ENCODE results near the gene DIS3L2. TPM values are rescaled to one million over a fixed set of nuclear protein-coding genes. Genes with fewer than 3 reads are reported as not detected.

Gene DIS3L2
- total RNA-seq, 1 experiment from 2014 or later, result 32.6 TPM

DNA sequence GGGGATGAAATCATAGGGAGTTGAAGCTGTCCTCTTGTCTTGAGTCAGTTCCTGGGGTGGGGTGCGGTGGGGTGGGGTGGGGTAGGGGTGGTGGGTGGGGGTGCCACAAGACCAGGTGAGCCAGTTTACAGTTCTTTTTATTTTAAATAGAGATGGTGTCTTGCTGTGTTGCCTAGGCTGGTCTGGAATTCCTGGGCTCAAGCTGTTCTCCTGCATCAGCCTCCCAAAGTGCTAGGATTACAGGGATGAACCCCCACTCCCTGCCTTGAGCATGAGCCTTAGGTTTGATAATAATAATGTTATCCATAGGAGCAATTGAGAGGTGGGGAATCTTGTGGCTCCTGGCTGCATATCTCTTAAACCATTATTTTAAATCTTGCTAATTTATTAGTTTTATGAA lies 234.0 kb downstream of the DIS3L2 start:
- peaks cover 7% of the 10 kb centered on the region for H3K36me3 Mint-ChIP-seq (ENCODE audit: insufficient read depth, unreplicated experiment)
- H3K9me3 Mint-ChIP-seq (ENCODE audit: unreplicated experiment), result peaks cover 7% of the 10 kb centered on the region
- intact Hi-C loops (cut with micrococcal nuclease), result no loop called here
- no peaks in the 10 kb centered on the region for H3K4me1 Mint-ChIP-seq (ENCODE audit: insufficient read depth, unreplicated experiment)
- DNase-seq (ENCODE audit: unreplicated experiment), result no peak
- ChIA-PET POLR2A (interaction anchor here (1.7 kb wide), 1 partner anchor 13 kb away, joined by 3 read pairs; no protein-coding TSS in a partner anchor), CTCF (no interaction called here)
- BruUV-seq (replicated peaks), result no TSS peak
- no peaks in the 10 kb centered on the region for H3K27me3 Mint-ChIP-seq (ENCODE audit: insufficient read depth, unreplicated experiment)
- H3K27ac Mint-ChIP-seq (ENCODE audit: low read depth, unreplicated experiment), result no peak overlapping the region
- TF ChIP-seq, protein P1, sequence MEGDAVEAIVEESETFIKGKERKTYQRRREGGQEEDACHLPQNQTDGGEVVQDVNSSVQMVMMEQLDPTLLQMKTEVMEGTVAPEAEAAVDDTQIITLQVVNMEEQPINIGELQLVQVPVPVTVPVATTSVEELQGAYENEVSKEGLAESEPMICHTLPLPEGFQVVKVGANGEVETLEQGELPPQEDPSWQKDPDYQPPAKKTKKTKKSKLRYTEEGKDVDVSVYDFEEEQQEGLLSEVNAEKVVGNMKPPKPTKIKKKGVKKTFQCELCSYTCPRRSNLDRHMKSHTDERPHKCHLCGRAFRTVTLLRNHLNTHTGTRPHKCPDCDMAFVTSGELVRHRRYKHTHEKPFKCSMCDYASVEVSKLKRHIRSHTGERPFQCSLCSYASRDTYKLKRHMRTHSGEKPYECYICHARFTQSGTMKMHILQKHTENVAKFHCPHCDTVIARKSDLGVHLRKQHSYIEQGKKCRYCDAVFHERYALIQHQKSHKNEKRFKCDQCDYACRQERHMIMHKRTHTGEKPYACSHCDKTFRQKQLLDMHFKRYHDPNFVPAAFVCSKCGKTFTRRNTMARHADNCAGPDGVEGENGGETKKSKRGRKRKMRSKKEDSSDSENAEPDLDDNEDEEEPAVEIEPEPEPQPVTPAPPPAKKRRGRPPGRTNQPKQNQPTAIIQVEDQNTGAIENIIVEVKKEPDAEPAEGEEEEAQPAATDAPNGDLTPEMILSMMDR (IDR thresholded peaks at IDR 0.05; ENCODE audit: unreplicated experiment), result no peak
- H3K4me3 Mint-ChIP-seq (ENCODE audit: unreplicated experiment), result no peak overlapping the region

DNA sequence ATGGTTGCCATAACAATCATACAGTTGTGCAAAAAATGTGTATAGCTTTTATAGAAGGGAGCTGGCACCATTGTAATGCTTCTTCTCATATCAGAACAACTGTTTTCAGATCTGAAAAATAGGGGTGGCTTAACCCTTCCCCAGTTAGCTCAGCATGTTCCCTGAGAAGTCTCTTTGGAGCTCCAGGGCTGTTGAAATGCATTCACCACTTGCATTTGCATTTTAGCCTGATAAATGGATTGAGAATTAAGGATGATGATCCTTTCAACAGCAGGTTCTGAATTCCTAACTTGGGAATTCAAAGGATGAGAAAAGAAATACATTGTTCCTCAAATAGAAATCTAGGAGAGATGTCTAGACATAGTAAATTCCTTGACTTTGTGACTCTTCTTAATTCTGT lies 235.3 kb downstream of the DIS3L2 start:
- BruUV-seq (replicated peaks), result no TSS peak
- no peak for DNase-seq (ENCODE audit: unreplicated experiment)

DNA sequence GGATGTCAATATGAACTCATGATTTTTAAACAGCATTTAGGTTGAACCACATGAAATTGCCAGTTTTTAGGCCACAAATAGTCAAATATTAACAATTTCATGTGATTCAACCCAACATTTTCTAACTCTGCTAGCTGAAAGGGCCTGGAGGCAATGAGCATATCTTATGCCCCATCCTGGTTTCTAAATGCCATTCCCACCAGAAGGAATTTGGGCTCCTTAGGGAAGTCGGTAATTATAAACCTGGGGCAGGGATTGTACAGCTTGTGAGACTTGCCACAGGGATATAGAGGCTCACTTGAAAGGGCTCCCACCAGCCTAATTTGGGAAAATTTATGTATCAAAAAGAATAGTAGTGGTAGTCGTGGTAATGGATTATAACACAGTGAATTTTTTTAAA lies 238.7 kb downstream of the DIS3L2 start:
- Mint-ChIP-seq H3K4me1 (ENCODE audit: insufficient read depth, unreplicated experiment) (peaks cover 6% of the 10 kb centered on the region), H3K27ac (ENCODE audit: low read depth, unreplicated experiment) (no peak overlapping the region), H3K27me3 (ENCODE audit: insufficient read depth, unreplicated experiment) (no peaks in the 10 kb centered on the region), H3K36me3 (ENCODE audit: insufficient read depth, unreplicated experiment) (peaks cover 23% of the 10 kb centered on the region), H3K4me3 (ENCODE audit: unreplicated experiment) (no peak overlapping the region), H3K9me3 (ENCODE audit: unreplicated experiment) (no peaks in the 10 kb centered on the region)
- intact Hi-C loops (cut with micrococcal nuclease), result no loop called here
- TF ChIP-seq, protein P1 (IDR thresholded peaks at IDR 0.05; ENCODE audit: unreplicated experiment), result no peak
- DNase-seq (ENCODE audit: unreplicated experiment), result no peak
- CTCF ChIA-PET, result no interaction called here
- POLR2A ChIA-PET, result no interaction called here
- BruUV-seq (replicated peaks), result no TSS peak

More for the DNA sequence above, 235.3 kb downstream of the DIS3L2 start:
- TF ChIP-seq, protein P1 (IDR thresholded peaks at IDR 0.05; ENCODE audit: unreplicated experiment), result no peak
- H3K36me3 Mint-ChIP-seq (ENCODE audit: insufficient read depth, unreplicated experiment), result peaks cover 9% of the 10 kb centered on the region
- H3K27me3 Mint-ChIP-seq (ENCODE audit: insufficient read depth, unreplicated experiment), result no peaks in the 10 kb centered on the region
- H3K4me1 Mint-ChIP-seq (ENCODE audit: insufficient read depth, unreplicated experiment), result no peaks in the 10 kb centered on the region
- no peak overlapping the region for H3K27ac Mint-ChIP-seq (ENCODE audit: low read depth, unreplicated experiment)
- ChIA-PET POLR2A (no interaction called here), CTCF (no interaction called here)
- intact Hi-C loops (cut with micrococcal nuclease), result no loop called here
- H3K4me3 Mint-ChIP-seq (ENCODE audit: unreplicated experiment), result no peak overlapping the region
- peaks cover 7% of the 10 kb centered on the region for H3K9me3 Mint-ChIP-seq (ENCODE audit: unreplicated experiment)

DNA sequence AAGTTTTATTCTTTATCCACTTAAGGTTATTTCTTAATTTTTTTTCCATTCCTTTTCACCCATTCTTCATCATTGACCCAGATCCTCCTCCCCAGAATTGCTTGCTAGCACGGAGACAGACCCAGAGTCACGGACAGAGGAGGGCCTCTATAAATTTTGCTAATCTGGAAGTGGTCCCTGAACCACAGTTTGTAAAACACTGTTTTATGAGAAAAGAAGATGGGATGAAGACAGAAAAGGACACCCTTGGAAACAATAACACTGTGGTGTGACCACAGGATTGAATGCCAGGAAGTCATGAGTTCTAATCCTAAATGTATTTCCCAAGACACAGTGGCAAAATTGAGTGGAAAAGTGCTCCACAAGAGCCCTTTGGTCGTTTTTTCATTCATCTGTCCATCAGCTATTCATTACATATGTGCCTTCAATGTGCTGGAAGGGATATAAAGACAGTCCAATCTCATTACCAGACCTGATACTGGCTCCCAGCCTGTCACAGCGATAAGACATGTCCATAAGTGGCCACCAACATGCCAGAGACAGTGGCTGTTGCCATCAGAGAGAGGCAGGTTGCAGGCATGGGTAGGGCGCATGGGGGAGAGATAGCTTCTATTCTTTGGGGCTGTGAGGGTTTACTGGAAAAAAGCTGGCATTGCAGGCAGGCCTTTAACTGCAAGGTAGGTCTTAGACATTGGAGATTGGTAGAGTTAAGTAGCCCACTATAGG lies 241.8 kb downstream of the DIS3L2 start:
- H3K9me3 Mint-ChIP-seq (ENCODE audit: unreplicated experiment), result no peaks in the 10 kb centered on the region
- intact Hi-C loops (cut with micrococcal nuclease), result no loop called here
- ChIA-PET POLR2A (no interaction called here), CTCF (no interaction called here)
- H3K27ac Mint-ChIP-seq (ENCODE audit: low read depth, unreplicated experiment), result no peak overlapping the region
- no peak overlapping the region for H3K4me3 Mint-ChIP-seq (ENCODE audit: unreplicated experiment)
- H3K4me1 Mint-ChIP-seq (ENCODE audit: insufficient read depth, unreplicated experiment), result peaks cover 6% of the 10 kb centered on the region
- no peaks in the 10 kb centered on the region for H3K27me3 Mint-ChIP-seq (ENCODE audit: insufficient read depth, unreplicated experiment)
- no TSS peak for BruUV-seq (replicated peaks)
- H3K36me3 Mint-ChIP-seq (ENCODE audit: insufficient read depth, unreplicated experiment), result peaks cover 23% of the 10 kb centered on the region
- TF ChIP-seq, protein P1 (IDR thresholded peaks at IDR 0.05; ENCODE audit: unreplicated experiment), result no peak
- DNase-seq (ENCODE audit: unreplicated experiment), result no peak
